ENCODE measurements around the gene VPREB1.
"Not testable (repeated sequence)": the region's sequence is repeated elsewhere in the genome, so short reads cannot be mapped to it uniquely, and the experiment has no call there.

The VPREB1 gene, protein sequence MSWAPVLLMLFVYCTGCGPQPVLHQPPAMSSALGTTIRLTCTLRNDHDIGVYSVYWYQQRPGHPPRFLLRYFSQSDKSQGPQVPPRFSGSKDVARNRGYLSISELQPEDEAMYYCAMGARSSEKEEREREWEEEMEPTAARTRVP

DNA sequence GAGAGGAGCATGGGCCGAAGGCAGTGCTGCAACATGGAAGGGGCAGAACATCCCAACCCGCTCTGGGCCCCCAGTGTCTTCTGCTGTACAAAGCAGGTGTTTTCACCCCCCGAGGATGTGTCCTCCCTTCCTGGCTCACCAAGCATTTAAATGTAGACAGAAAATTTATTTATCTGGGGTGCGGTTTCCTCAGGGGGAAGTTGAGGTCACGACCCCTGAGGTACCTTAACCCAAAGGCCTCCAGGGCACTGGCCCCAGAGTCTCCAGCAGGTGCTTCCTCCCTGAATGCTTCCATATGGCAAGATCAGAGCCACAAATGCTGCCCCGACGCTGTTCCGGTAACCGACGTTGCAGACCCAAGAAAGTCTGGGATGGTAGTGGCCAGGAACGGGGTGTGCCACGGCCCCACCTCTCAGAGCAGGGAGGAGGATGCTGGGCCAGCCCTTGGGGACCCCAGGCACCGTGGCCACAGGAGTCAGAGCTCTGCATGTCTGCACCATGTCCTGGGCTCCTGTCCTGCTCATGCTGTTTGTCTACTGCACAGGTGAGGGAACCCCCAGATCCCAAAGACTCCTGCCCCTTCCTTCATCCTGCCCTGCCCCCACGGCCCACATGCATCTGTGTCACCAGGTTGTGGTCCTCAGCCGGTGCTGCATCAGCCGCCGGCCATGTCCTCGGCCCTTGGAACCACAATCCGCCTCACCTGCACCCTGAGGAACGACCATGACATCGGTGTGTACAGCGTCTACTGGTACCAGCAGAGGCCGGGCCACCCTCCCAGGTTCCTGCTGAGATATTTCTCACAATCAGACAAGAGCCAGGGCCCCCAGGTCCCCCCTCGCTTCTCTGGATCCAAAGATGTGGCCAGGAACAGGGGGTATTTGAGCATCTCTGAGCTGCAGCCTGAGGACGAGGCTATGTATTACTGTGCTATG is at the start of gene VPREB1:
TSS of gene VPREB1 (plus strand) at position 471 of the 935 bp plus-strand sequence. CDS start at position 499, 28 bp downstream.
- DNase-seq (ENCODE audit: low read depth), result no peak

DNA sequence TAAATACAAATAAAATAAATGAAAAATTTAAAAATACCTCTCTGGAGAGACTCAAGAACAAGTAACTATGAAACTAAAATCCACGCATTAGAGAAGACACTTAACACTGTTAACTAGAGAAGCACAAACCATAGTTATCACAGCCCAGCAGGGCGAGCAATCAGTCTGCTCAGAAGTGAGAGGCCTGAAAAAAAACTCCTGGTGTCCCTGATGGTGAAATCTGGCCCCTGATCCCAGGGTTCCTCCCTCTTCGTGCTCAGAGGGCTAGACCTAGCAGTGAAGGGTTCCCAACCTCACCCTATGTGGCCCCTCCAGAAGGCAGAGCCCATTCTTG is 49.7 kb upstream of the VPREB1 start:
- no peak for DNase-seq (ENCODE audit: low read depth)

DNA sequence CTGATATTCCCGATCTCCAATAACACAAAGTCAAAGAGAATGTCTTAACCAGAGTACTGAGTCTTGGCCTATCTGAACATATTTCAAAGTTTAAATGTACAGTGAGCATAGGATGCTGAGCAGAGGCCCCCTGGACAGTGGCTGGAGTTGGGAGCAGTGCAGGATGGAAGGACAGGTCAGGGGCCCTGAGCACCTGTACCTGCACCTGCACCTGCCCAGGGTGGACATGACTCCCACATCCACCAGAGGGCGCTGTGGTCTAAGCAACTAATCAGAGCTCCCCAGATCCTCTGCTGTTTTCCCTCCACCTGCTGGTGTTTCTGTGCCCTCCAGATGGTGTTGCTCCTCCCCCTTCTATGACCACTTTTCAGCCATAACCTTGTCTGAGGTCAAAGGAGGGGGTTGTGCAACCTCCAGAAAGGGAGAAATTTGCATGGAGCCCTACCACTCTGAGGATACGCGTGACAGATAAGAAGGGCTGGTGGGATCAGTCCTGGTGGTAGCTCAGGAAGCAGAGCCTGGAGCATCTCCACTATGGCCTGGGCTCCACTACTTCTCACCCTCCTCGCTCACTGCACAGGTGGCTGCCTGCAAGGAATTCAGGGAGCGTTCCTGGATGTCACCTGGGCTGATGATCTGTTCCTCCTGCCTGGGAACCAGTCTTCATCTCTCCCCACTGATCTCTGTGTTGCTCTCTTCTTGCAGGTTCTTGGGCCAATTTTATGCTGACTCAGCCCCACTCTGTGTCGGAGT is 49.1 kb upstream of the VPREB1 start:
- DNase-seq (ENCODE audit: low read depth), result peak; percentile 60

DNA sequence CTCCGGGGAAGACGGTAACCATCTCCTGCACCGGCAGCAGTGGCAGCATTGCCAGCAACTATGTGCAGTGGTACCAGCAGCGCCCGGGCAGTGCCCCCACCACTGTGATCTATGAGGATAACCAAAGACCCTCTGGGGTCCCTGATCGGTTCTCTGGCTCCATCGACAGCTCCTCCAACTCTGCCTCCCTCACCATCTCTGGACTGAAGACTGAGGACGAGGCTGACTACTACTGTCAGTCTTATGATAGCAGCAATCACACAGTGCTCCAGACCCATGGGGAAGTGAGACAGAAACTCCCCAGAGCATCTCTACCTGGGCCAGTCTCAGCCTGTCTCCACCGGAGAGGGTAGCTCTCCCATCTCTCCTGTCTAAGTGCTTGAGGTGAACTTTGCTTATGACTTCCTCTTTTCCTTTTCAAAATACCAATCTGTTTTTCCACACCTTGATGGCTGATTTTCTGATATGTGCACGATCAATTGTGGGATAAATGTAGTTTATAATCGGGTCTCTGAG is 48.5 kb upstream of the VPREB1 start:
- no peak for DNase-seq (ENCODE audit: low read depth)

DNA sequence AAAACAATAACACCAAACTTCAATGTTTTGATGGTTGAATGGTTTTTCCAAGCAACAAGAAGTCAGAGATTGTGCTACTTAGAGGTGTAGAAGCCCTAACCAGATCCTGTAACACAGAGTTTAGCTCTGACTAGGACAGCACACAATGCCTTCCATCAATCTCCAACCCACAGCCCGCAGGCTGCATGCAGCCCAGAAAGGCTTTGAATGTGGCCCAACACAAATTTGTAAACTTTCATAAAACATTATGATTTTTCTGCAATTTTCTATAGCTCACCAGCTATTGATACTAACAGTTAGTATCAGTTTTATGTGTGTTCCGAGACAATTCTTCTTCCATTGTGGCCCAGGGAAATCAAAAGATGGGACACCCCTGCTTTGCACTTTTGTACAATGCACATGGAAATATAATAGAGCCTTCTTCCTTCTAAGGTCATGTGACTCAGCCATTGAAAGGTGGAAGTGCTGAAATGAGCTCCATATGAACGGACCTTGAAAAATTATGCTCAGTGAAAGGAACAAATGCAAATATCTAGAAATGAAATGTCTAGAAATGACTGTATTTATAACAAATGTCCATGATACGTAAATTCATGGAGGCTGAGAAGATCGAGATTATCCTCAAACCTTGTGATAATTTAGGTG is 47.6 kb upstream of the VPREB1 start:
- DNase-seq (ENCODE audit: low read depth), result no peak

DNA sequence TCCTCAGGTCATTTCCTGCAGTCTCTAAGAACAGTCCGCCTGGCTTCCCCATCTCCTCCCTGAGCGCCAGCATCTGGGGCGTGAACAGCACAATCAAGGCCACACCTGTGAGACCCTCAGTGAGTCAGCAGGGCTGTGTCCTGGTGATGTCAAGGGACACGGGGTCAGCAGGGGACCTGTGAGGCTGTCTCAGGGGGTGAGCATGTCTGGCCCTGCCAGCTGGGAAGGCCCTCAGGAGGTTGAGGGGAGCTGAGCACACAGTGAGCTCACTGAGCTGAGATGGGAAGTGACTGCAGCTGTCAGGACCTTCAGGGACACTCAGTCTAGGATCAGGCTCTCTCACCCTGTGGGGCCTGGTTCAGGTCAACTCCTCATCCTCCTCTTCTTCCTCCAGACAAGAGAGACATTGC is 46.6 kb upstream of the VPREB1 start:
- DNase-seq (ENCODE audit: low read depth), result no peak

DNA sequence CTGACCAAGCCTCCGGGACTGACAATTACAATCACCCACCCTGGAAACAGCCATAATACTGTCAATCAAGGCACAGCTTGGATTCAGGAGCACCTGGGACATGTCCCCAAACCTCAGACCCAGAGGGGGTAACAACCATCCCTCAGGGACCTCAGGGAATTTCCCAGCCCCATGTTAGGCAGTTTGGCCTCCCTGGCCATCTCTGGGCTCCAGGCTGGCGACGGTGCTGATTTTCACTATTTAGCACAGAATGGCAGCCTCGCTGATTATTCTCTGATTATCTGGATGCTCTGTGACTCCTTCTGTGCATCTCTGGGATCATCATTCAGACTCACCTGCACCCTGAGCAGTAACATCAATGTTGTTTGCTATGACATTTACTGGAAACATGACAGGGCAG is 45.8 kb upstream of the VPREB1 start:
- no peak for DNase-seq (ENCODE audit: low read depth)

DNA sequence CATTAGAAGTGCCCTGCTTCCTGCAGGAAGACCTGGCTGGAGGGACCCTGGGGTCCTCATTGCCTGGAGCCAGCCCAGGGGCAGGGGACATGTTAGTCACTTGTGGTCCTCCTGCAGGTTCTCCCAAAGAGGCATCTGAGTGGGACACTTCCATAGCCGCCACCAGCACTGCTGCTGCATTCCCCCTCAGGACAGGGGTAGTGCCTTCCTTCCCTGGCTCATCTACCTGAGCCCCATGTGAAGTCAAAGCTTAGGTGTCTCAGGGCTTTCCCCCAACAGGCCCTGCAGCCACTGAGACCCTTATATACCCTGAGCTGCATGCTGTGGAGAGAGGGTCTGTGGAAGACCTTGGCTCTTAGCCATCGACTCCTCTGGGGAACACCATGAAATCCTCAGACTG is 45.0 kb upstream of the VPREB1 start:
- no peak for DNase-seq (ENCODE audit: low read depth)

DNA sequence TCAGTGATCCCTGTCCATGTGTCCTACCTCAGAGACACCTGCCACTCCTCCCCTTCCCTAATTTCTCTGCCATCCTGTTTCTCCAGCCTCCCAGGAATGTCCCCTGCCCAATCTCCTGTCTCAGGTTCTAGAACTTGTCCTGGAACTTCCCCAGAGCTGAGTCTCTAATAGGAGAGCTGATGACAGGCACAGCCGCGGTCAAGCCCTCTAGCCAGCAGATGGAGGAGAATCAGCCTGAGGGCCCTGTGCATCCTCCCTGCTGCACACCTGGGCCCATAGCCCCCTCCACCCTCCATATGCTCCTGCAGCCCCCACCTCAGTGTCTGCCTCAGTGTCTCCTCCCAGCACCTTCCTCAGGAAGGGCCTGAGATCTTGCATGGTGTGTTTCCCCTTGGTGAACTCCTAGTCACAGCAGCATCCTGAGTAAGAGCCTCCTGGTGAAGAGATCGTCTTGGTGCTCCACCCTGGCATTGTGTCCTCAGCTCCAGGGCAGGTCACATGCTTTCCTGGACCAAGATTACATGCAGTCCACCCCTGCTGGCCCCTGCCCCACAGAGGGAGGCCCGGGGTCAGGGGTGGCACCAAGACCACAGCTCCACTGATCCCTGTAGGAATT is 43.9 kb upstream of the VPREB1 start:
- no peak for DNase-seq (ENCODE audit: low read depth)

DNA sequence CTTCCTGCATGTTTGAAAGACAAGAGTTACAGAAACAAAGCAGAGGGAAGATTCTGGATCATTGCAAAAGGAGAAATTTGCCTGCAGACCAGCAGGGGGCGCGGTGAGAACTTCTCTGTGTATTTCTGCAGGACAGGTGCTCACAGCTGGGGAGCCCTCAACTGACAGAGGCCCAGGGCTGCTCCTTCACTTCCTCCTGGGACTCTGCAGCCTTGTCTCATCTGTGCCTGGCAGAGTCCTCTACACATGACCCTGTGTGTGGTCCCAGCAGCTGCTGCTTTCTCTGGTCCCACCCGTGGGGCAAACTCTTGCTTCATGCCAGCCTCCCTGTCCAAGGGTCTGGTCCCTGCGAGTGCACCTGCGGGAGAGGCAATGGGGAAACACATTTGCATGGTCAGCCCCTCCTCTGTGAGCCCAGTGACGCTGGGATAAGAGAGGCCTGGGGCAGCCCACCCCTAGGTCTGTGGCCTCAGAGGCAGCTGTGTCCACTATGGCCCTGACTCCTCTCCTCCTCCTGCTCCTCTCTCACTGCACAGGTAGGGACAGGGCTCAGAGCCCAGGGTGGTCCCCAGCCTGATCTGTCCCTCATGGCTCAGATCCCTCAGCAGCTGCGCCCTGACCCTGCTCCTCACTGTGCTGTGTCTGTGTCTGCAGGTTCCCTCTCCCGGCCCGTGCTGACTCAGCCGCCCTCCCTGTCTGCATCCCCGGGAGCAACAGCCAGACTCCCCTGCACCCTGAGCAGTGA is 43.2 kb upstream of the VPREB1 start:
- DNase-seq (ENCODE audit: low read depth), result peak; percentile 25

DNA sequence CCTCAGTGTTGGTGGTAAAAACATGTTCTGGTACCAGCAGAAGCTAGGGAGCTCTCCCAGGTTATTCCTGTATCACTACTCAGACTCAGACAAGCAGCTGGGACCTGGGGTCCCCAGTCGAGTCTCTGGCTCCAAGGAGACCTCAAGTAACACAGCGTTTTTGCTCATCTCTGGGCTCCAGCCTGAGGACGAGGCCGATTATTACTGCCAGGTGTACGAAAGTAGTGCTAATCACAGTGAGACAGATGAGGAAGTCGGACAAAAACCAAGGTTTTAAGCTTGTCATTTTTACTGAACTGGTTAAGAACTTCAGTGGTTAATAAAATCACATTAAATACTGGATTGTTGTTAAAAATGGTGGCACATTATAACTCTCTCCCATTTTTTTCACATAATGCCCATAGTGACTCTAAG is 42.6 kb upstream of the VPREB1 start:
- no peak for DNase-seq (ENCODE audit: low read depth)

DNA sequence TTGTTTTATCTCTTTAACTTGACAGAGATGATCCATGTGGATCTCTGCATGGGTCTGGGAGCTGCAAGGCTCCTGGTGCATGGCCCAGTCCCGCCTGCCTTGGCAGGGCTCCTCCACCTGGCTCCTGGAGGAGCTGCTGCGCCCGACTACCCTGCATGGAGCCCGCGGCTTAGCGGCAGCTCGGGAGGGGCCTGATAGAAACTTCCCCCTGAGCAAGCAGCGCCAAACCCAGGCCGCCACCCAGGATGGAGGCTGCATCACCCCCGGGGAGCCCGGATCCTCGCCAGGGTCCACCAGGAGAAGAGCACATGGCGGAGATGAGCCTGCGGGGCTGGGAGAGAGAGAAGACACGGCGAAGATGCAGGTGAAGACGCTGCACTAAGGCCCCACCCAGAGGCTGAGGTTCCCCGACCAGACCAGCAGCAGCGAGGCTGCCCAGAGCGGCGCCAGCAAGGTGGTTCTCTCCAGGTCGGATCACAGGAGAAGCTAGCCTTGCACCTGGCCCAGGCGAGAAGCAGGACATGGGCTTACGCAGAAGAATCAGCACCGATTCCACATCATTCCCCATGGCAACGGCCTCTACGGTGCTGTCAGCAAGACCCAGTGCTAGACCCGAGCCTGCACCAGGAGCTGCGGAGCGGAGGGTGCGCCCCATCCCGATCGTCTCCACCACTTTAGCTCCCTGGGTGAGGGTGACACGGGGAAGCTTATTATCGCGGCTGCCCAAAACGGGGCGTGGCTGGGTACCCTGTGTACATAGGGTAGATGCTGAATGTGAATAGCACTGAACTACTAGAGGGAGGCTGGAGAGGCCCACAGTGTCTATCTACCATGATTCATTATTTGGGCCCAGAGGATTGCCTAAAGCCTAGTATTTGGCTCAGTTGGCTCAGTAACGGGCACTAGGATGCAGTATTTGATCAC is 41.3 kb upstream of the VPREB1 start:
- DNase-seq (ENCODE audit: low read depth), result no peak

DNA sequence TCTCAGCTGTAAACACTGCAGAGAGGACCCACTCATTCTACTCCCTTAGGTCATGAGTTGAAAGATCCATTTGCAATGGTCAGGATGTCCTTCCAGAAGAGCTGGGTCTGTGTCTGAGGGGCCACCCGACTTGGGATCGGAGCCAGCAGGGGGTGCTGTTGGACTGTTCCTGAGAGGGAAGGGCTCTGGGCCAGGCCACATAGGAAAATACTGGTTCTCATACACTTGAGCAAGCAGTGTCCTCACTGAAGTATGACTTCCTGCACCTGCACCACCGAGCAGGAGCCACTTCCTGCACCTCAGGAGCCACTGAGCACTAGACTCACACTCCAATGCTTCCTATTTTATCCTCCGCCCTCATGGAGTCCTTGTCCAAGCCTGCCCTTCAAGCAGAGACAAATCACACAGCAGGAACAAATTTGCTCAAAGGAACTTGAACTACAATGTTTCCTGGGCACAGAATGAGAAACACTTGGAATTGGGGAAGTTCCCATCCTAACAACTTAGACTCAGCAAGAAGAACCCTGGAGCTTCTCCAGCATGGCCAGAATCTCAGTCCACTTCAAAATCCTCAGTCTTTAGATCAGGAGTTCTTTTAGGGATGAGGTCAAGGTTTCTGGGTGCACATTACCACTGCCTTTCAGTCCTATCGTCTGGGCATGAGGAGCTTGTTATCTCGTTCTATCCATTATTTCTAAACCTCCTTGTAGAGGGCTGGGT is 36.6 kb upstream of the VPREB1 start:
- peak; percentile 64 for DNase-seq (ENCODE audit: low read depth)

DNA sequence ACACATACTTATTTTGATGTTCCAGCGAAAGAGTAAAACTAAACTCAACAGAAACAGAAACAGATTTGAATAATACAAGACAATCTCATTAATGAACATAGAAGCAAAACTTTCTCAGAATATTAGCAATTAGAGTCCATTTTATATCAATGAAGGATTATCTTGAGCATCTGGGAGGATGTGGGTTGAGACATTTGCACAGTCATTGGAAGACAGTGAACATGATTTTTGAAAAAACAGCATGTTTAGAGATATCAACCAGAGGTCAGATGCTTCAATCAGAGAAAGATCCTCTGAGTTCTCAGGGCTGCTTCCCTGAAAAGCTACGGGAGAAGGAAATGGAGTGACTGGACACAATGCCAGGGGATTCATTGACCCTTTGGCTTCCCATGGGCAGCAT is 35.9 kb upstream of the VPREB1 start:
- DNase-seq (ENCODE audit: low read depth), result no peak

DNA sequence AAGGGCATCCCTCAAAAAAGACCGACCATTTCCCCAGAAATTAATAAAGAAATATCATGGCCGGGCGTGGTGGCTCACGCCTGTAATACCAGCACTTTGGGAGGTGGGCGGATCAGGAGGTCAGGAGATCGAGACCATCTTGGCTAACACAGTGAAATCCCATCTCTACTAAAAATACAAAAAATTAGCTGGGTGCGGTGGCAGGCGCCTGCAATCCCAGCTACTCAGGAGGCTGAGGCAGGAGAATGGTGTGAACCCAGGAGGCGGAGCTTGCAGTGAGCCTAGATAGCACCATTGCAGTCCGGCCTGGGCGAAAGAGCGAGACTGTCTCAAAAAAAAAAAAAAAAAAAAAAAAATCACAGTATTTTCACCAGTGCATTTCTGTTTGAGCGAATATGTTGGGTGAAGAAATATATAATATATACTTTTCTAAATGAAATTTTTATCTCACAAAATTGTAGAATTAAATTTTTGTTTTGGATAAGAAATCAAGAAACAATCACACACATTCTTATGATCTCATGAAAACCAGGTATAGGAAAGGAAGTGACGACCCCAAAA is 35.4 kb upstream of the VPREB1 start:
- not testable (repeated sequence) for DNase-seq (ENCODE audit: low read depth)

DNA sequence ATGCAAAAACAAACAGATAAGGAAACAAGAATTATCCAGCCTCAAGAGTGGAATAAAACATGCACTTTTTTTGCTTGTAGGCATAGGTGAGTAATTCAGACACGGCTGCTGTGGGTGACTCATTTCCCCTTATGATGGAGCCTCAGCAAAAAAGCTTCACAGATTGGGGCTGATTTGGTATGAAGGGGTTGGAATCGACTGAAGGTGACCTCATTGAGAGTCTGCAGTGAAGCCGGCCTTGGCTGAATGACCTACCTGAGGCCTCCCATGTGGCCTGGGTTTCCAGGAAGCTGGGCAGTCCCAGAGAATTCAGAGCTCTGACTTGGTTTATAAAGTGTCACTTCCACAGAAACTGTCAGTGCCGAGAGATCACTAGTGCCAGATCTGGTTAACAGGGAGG is 34.2 kb upstream of the VPREB1 start:
- DNase-seq (ENCODE audit: low read depth), result peak; percentile 7

DNA sequence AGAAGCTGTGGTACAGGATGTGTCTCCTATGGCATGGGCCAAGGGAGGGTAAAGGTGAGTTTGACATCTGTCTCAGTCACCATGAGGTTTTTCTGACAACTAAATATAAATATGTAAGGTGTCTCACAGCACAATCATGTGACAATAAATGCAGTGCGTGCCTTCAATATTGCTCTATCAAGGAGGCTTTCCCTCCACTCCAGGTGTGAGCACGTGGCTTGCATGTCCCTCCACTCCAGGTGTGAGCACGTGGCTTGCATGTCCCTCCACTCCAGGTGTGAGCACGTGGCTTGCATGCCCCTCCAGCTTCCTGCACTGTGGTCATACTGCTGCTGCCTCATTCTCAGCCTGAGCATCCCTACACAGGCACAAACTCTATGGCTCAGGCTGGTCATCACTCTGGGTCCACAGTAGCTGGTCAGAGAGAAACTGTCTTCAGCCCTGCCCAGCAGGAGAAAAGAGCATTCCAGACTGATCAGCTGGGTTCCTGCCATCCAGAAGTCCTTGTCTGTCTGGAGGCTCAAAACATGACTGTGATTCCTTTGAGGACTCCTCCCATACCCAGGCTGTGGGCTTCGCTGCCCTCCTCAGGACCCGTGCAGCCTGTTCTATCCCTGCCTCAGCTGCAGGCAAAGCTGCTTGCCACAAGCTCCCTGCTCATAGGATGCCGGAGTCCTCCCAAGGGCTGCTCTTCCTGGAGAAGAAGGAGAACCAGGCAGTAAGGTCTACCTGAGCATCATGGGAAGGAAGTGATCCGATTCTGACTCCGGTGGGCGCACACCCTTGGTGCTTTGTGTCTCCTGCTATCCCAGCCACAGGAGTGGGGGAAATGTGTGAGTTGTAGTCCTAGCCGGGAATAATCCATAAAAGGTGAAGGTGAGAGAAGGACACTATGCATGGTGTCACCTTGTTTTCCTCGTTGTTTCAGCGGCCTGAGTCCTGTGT is 33.4 kb upstream of the VPREB1 start:
- no peak for DNase-seq (ENCODE audit: low read depth)

DNA sequence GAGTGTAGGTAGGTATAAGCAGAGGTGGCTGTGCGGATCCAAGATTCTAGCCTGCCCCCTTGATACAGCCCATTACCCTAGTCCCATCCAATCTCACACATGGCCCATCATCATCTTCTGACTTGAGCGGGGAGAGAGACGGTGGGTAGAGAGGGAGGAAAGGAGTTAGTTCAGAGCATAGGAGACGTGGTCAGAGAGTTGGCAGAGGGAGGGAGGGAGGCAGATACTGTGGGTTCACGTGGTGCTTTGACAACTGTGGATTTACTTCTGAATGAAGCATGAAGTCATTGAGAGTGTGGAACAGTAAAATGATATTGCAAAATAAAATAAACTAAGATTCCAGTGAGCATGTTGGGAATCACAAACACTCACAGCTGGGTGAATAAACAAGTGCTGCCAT is 31.4 kb upstream of the VPREB1 start:
- no peak for DNase-seq (ENCODE audit: low read depth)

All from activated T-helper 1 cell treated with Interleukin-2 at 50 U/mL for 16 hours (primary cell).